ENCODE data around the gene CAMK2D. TPM values are rescaled to one million over a fixed set of nuclear protein-coding genes. Genes with fewer than 3 reads are reported as not detected.

CAMK2D gene
- total RNA-seq (2022) (32.1 and 55.1 TPM in 2 replicates), Bru-seq, nascent RNA (percentile 93 among the genes with signal in this experiment), BruChase-seq, experiment 1, labeled RNA remaining after a 6-hour chase (percentile 77 among the genes with signal in this experiment), BruChase-seq, experiment 2, labeled RNA remaining after a 2-hour chase (percentile 78 among the genes with signal in this experiment)
- long read RNA-seq, full-length matches to known transcripts = 35 of 59 reads
- long read RNA-seq, partial matches to known transcripts = 11 of 59 reads
- long read RNA-seq, other reads (novel, unspliced or antisense) = 13 of 59 reads

GRCh38 chr4:113761620-113762185 is at the start of gene CAMK2D:
CAMK2D (minus strand) TSS chr4:113761738; CDS start chr4:113761068, 670 bp downstream.
- H3K9me3 Mint-ChIP-seq (ENCODE audit: unreplicated experiment) = no peaks in the 10 kb centered on the region
- ChIA-PET POLR2A (interaction anchor here (0.6 to 3.5 kb wide), 20 partner anchors 12 to 616 kb away, joined by 3 to 40 read pairs (median 4); partner anchors contain the start of gene ARSJ), CTCF (interaction anchor here (0.7 to 1.5 kb wide), 4 partner anchors 105 to 293 kb away, joined by 3 to 9 read pairs (median 4); no protein-coding TSS in a partner anchor)
- intact Hi-C loops (cut with micrococcal nuclease) = loop anchor here (1.0 to 5.0 kb wide), 11 partner anchors 196 to 617 kb away; partner anchors contain the start of gene ARSJ
- H3K27me3 Mint-ChIP-seq (ENCODE audit: insufficient read depth, unreplicated experiment) = no peaks in the 10 kb centered on the region
- no TSS peak for BruUV-seq (replicated peaks)
- TF ChIP-seq CTCF (IDR thresholded peaks at IDR 0.05; ENCODE audit: unreplicated experiment) = no peak
- peak; percentile 89 for DNase-seq (ENCODE audit: unreplicated experiment)
- H3K4me1 Mint-ChIP-seq (ENCODE audit: insufficient read depth, unreplicated experiment) = peaks cover 13% of the 10 kb centered on the region
- peak within 1 kb of the TSS; percentile 99 for H3K4me3 Mint-ChIP-seq (ENCODE audit: unreplicated experiment)
- H3K27ac Mint-ChIP-seq (ENCODE audit: low read depth, unreplicated experiment) = peak within 1 kb of the TSS; percentile 96
- peaks cover 21% of the 10 kb centered on the region for H3K36me3 Mint-ChIP-seq (ENCODE audit: insufficient read depth, unreplicated experiment)

- peaks cover 8% of the 10 kb centered on the region for H3K4me1 Mint-ChIP-seq (ENCODE audit: insufficient read depth, unreplicated experiment)
- no peaks in the 10 kb centered on the region for H3K27me3 Mint-ChIP-seq (ENCODE audit: insufficient read depth, unreplicated experiment)
- POLR2A ChIA-PET = interaction anchor here (0.7 kb wide), 1 partner anchor 21 kb away, joined by 3 read pairs; no protein-coding TSS in a partner anchor
- CTCF ChIA-PET = interaction anchor here (0.5 kb wide), 1 partner anchor 1705 kb away, joined by 3 read pairs; no protein-coding TSS in a partner anchor
- DNase-seq (ENCODE audit: unreplicated experiment) = peak; percentile 38
- no peak overlapping the region for H3K4me3 Mint-ChIP-seq (ENCODE audit: unreplicated experiment)
- intact Hi-C loops (cut with micrococcal nuclease) = loop anchor here (2.0 kb wide), 1 partner anchor 22 kb away; no protein-coding TSS in a partner anchor
- no peaks in the 10 kb centered on the region for H3K9me3 Mint-ChIP-seq (ENCODE audit: unreplicated experiment)
- BruUV-seq (replicated peaks) = no TSS peak
- H3K36me3 Mint-ChIP-seq (ENCODE audit: insufficient read depth, unreplicated experiment) = no peaks in the 10 kb centered on the region
- H3K27ac Mint-ChIP-seq (ENCODE audit: low read depth, unreplicated experiment) = no peak overlapping the region
- TF ChIP-seq CTCF (IDR thresholded peaks at IDR 0.05; ENCODE audit: unreplicated experiment) = no peak
Observed at GRCh38 chr4:113810906-113811305, 49.4 kb upstream of the CAMK2D start.

- TF ChIP-seq CTCF (IDR thresholded peaks at IDR 0.05; ENCODE audit: unreplicated experiment) = no peak
- intact Hi-C loops (cut with micrococcal nuclease) = no loop called here
- DNase-seq (ENCODE audit: unreplicated experiment) = peak; percentile 80
- H3K27ac Mint-ChIP-seq (ENCODE audit: low read depth, unreplicated experiment) = peak overlapping the region; percentile 25
- H3K4me3 Mint-ChIP-seq (ENCODE audit: unreplicated experiment) = no peak overlapping the region
- H3K36me3 Mint-ChIP-seq (ENCODE audit: insufficient read depth, unreplicated experiment) = no peaks in the 10 kb centered on the region
- no peaks in the 10 kb centered on the region for H3K9me3 Mint-ChIP-seq (ENCODE audit: unreplicated experiment)
- ChIA-PET CTCF (interaction anchor here (0.6 to 0.7 kb wide), 2 partner anchors 23 to 380 kb away, joined by 3 to 4 read pairs; no protein-coding TSS in a partner anchor), POLR2A (no interaction called here)
- H3K27me3 Mint-ChIP-seq (ENCODE audit: insufficient read depth, unreplicated experiment) = no peaks in the 10 kb centered on the region
- BruUV-seq (replicated peaks) = no TSS peak
- H3K4me1 Mint-ChIP-seq (ENCODE audit: insufficient read depth, unreplicated experiment) = peaks cover 8% of the 10 kb centered on the region
Observed at GRCh38 chr4:113809311-113809710, 47.8 kb upstream of the CAMK2D start.

- CTCF ChIA-PET = no interaction called here
- BruUV-seq (replicated peaks) = no TSS peak
- no peak overlapping the region for H3K27ac Mint-ChIP-seq (ENCODE audit: low read depth, unreplicated experiment)
- POLR2A ChIA-PET = interaction anchor here (0.6 to 0.7 kb wide), 2 partner anchors 79 to 106 kb away, joined by 3 to 4 read pairs; no protein-coding TSS in a partner anchor
- no peaks in the 10 kb centered on the region for H3K36me3 Mint-ChIP-seq (ENCODE audit: insufficient read depth, unreplicated experiment)
- no peak for DNase-seq (ENCODE audit: unreplicated experiment)
- no peak for TF ChIP-seq CTCF (IDR thresholded peaks at IDR 0.05; ENCODE audit: unreplicated experiment)
- no peak overlapping the region for H3K4me3 Mint-ChIP-seq (ENCODE audit: unreplicated experiment)
- H3K27me3 Mint-ChIP-seq (ENCODE audit: insufficient read depth, unreplicated experiment) = no peaks in the 10 kb centered on the region
- peaks cover 8% of the 10 kb centered on the region for H3K4me1 Mint-ChIP-seq (ENCODE audit: insufficient read depth, unreplicated experiment)
- intact Hi-C loops (cut with micrococcal nuclease) = no loop called here
- H3K9me3 Mint-ChIP-seq (ENCODE audit: unreplicated experiment) = no peaks in the 10 kb centered on the region
Observed at GRCh38 chr4:113806850-113807249, 45.3 kb upstream of the CAMK2D start.

Measured in MCF 10A (cell line).